Activated CD4-positive, alpha-beta T cell treated with anti-CD3 and anti-CD28 coated beads for 1 hour (primary cell): ENCODE measurements around the gene TCP11.

Source experiments
- DNase-seq: peaks from one replicate; pipeline ENCODE4 v3.0.0-alpha.2; 2020

Gene TCP11

DNA sequence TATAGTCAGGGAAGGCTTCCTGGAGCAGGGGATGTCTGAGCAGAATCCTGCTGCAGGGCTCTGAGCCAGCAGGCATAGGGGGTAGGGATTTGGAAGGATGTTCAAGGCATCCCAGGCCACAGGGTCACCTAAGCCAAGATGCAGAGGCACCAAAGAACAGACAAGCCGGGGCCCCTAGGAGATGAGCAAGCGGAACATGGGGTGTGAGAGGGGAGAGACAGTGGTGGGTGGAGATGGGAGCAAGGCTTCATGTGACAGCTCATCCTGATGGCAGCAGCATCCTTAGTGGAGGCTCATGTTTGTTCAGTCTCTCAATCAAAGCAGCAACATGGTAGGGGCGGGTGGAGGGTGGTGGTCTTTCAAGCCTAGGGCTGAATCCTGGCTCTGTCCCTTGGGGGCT lies 29.8 kb upstream of the TCP11 start:
- no peak for DNase-seq

DNA sequence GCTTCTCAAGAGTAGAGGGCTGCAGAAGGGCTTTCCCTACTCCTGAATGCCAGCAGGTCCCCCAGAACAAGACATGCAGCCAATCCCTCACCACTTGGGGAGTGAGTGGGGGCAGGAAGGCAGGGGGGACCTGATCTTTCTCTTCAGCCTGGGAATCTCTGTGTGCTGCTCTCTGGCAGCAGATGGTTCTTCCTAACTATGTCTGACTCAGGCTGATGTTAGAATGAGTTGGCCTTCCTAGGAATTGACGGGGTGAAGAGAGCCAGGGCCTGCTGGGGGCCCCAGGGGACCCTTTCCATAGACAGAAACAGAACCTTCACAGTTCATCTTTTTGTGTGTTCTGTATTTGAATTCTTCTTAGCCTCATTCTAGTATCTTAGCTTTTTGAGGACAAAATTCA lies 29.0 kb upstream of the TCP11 start:
- no peak for DNase-seq

DNA sequence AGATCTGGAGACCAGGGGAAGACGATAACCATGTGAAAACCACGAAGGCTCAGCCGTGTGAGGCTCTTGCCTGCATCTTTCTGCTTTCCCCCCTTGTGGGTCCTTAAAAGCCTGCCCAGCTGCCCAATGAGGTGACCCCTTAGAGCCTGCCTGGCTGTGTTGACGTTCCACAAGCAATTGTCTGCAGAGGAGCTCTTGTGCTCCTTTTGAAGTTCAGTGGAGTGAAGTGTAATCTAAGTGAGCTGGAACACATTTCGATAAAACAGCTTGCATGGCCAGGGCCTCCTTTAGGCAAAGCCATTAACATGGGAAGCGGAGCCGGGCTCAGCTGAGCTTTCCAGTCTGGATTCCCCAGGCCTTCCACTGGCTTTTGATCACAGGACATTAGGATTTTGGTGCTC lies 27.3 kb upstream of the TCP11 start:
- no peak for DNase-seq

DNA sequence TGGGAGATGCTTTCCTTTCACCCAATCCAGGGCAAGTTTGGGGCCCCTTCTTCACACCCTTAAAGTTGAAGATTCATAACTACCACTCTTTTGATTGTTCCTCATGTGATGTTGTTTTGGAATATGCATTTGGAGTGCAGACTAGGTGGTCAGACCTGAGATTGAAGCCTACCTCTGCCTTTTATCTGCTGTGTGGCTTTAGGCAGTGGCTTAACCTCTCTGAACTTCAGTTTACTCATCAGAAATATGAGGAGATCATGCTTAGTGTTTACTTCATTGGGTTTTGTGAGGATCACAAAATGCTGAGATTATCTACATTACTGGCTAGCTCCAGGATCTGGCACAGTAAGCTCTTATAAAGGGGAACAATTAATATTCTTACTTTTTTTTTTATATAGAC lies 26.4 kb upstream of the TCP11 start:
- no peak for DNase-seq

DNA sequence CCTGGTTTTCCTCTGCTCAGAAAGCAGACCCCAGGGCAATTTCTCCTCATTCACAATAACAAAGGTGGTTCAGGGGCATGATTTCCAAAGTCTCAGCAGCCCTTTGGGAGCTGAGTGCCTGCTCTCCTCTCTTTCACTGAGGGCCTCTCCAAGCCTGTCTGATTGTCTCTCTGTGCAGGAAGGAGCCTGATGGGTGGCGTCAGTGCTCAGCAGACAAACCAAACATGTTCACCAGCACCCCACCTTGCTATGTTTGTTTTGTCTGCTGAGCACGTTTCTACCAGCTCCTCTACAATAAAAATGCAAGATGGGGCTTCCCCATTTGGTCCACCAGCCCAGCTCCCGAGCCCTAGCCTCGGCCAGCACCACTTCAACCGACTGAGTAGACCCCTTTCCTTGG lies 25.4 kb upstream of the TCP11 start:
- DNase-seq: no peak

DNA sequence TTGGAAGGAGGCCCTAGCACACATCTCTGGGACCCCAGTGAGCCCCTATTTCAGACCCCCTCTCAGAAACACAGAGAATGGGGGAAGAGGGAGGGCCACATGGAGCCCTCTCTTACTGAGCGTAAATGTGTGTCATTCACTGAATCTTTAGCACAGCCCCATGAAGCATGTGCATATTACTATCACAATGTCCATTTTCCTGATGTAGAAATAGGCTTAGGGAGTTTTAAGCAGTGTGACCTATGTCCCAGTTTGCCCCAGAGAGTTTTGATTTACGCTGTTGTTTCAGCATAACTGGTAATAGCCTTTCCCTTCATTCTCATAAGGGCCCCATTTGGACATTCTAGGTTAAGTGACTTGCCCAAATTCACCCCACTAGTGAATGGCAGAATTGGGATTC lies 25.0 kb upstream of the TCP11 start:
- DNase-seq: no peak

DNA sequence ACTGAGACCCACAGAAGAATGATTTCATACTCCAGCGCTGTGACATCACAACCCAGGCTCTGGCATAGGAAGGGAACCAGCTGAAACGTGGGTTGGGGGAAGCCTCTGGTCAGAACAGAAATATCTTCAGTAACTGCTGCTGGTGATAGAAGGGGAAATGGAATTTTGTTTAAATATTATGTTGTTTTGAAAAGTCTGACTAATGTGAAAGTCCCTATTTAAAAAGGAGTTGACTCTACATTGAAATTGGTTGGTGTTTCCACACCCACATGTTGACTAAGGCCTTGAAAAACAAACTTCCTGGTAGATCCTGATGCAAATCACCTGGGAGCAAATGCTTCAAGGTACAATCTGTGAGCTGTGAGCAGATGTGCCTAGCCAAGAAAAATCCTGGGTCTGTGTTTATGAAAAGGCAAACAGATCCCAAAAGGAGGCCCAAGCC lies 24.5 kb upstream of the TCP11 start:
- DNase-seq: no peak

DNA sequence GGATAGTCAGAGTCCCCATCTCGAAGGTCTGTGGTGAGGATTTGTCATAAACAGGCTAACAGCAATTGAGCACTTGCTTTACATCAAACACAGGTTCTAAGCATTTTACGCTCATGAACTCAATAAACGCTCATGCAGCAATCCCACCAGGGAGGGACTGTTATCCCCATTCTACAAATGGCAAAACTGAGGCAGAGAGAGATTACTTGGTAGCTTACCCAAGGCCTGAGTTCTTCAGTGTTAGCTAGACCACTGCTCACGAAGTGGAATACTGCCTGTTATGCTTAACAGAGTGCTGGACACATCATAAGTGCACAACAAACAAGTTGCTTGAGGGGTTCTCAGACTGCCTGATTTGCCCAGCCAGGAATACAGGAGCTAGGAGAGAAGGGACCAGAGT lies 23.7 kb upstream of the TCP11 start:
- DNase-seq: no peak

DNA sequence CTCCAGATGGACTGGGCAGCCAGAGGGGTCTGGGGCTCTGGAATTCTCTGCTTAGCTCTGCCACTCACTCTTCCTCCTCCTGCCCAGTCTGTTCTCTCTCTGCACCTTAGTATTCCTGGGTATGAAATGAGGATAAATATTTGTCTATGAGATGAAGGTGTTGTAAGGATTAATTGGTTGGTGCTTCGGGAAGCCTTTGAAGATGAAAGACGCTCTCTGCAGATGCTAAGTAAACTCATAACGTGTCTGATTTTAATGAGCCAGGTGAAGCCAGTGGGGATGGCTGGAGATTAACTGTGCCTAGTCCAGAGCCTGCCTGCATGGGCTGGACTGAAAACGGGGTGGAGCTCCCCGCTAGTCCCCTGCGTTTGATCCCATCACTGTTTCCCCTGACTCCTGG lies 23.1 kb upstream of the TCP11 start:
- DNase-seq: no peak

DNA sequence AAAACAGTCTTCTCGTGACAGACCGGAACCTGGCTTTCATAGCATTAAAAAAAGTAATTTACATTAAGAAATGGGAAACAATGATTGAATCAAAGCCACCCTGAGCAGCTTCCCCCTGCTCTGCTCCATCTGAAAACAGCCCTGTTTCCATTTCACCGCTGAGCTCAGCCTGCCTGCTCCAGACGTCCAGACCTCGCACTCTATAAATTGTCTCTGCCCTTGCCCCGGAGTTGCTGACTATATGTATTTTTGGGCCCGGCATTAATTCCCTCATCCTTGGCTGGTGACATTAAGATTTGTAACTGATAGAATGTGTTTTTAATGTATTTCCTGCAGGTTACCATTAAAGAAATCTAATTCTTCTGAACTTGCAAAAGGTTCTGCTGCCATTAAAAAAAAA lies 22.7 kb upstream of the TCP11 start:
- no peak for DNase-seq

DNA sequence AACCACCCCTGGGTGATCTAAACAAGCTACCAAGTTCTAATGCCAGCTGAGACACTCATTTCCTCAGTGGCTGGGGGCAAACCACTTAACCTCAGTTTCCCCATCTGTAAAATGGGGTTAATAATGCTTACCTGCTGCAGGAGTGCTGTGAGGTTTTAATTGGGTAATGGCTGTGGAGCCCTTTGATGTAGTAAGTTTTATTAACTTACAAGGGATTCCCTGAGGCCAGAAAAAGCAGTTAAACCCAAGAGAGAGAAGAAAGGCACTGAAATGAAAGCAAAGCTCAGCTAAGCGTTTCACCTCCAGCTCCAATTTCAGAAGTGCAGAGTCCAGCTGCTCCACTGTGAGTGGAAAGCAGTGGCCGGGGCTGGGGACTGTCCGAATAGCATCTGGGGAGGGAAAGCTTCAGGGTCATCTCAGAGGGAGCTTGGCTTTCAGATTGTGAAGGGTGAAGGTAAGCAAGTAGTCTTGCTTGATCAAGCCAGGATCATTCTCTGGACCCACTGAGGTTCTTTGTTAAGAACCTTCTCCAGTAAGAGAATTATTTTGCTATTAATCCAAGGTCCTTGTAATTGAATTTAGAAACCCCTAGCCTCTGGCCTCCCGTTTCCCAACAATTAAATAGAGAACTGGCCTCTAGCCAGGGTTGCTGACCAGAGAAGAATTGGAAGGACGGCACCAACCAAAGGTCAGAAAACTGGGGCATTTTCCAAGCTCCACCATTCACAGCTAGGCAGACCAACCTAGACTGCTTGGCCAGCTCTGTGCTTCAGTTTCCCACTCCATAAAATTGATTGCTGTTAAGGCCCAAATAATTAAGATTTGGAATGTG lies 20.9 kb upstream of the TCP11 start:
- DNase-seq: no peak

DNA sequence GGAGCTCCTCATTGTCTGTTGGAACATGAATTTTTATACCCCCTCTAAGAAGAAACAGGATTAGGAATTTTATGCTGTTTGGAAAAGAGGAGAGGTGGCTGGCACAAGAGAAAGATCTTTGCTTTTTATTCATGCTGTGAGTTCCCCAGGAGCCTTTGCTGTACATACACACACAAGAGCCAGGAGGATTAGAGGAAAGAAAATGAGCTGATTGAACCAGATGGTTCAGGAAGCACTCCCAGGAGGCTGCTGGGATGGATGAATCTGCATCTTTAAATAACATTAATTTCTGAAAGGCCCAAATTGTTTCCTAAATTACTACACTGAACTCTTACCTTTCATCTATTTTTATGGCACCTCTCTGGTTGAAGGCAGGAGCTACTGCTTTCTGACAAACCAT lies 20.1 kb upstream of the TCP11 start:
- DNase-seq: no peak

DNA sequence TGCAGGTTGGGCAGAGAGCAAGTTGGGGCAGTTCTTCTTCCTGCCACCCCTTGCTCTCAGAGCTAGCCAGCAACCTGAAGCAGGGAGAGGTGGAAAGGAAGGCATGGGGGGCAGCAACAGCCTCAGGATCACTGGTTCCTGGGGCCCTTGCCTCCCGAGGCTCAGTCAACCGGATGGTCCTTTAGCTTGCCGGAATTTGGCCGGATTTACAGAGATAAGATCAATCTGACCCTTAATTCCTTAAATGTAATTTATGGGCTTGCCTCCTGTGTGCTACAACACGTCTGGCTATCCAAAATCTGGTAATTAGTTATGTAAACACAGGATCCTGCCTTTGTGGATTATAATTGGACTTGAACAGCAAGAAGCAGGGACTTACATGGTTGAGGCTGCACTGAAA lies 19.5 kb upstream of the TCP11 start:
- DNase-seq: no peak

DNA sequence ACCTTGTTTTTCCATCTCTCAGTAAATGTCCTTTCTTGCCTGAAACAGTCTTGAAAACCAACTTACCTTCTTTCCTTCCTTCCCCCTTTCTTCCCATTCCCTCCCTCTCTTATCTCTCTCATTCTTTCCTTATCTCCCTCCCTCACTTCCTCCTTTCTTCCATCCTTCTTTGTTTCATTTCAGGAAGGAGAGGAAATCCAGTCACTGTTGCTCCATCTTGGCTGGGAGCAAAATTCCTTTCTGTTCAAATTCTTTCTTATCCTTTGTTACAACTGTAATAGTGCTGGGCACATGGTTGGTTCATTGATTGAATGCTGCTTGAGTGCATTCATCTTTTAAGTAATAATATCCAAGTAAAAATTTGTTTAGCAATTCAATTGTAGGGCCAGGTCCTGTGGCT lies 17.4 kb upstream of the TCP11 start:
- DNase-seq: no peak

DNA sequence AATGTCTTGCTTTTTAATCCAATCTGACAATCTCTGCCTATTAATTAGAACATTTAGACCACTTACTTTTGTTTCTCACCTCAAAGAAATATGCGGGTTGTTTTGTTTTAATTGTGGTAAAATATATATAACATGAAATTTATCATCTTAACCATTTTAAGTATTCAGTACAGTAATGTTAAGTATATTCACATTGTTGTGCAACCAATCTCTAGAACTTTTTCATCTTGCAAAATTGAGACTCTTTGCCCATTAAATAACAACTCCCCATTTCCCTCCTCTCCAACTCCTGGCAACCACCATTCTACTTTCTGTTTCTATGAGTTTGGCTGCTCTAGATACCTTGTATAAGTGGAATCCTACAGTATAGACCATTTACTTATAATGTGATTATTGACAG lies 13.8 kb upstream of the TCP11 start:
- DNase-seq: no peak

DNA sequence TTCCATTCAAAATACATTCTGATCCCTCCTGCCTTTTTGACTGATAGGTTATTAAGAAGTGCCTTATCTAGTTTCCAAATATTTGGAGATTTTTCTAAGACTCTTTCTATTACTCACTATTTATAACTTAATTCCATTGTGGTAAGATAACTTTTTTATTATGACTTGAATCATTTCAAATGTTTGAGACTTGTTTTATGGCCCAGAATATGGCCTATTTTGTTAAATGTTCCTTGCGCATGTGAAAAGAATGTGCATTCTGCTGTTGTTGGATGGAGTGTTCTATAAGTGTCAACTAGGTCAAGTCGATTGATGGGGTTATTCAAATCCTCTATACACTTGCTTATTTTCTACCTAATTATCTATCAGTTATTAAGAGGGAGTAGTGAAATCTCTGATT lies 13.1 kb upstream of the TCP11 start:
- DNase-seq: no peak

DNA sequence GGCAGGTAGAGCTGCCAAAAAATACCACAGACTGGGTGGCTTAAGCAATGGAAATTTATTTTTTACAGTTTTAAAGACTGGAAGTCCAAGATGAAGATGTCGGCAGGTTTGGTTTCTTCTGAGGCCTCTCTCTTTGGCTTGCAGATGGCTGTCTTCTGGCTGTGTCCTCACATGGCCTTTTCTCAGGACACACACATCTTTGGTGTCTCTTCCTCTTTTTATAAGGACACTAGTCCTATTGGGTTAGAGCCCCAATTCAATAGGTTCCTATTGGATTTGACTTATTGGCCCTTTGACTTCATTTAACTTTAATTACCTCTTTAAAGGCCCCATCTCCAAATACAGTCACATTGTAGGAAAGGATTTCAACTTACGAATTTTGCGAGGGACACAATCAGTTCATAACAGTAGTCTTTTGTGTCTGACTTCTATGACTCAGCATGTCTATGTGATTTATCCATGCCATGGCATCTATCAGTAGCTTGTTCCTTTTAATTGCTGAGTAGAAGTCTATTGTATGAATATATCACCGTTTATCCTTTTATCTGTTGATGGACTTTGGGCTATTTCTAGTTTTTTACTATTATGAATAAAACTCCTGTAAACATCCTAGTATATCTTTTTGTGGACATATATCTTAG lies 11.0 kb upstream of the TCP11 start:
- no peak for DNase-seq

DNA sequence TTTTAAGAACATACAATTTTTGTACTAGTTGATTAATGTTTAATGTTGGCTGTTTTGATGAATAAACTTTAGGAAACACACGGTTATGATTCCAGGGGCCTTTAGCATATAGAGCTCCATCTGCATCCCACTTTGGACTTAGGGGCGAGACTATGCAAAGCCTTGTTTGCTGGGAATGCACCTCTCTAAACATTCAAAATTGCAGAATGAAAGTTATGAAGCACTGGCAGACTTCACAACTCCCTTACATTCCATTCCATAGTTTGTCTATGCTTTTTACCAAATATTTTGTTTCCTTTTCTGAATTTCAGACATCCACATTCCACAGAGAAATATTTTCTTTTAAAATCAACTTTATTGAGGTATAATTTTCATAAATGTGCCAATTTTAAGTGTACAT lies 10.3 kb upstream of the TCP11 start:
- DNase-seq: no peak

DNA sequence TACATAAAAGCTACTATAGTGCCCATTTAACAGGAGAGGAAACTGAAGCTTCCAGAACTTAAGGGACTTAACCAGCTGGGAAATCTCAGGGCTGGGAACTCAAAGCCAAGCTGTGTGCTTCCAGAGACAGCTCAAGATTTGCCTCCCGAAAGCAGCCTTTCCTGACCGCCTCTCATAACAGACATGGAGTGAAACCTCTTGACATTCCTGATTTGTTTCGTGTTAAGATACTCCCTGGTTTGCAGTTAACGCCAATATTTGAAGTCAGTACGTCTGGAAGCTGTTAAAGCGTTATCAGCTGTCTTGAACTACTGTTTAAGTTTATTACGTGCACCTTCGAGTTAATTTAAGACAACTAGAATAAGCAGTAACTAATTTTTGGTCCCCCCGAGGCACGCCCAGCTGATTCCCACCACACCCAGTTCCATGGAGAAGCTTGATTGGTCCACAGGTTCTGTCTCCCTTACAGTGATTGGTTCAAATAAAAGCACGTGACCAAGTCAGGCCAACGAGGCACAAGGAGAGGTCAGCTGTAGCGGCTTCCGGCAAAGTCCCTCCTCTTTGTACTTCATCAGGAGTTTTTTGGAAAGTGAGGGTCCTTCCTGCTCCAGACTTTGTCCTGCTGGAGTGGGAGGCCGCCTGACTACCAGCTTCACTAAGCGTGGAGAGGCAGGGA lies 8.9 kb upstream of the TCP11 start:
- no peak for DNase-seq

DNA sequence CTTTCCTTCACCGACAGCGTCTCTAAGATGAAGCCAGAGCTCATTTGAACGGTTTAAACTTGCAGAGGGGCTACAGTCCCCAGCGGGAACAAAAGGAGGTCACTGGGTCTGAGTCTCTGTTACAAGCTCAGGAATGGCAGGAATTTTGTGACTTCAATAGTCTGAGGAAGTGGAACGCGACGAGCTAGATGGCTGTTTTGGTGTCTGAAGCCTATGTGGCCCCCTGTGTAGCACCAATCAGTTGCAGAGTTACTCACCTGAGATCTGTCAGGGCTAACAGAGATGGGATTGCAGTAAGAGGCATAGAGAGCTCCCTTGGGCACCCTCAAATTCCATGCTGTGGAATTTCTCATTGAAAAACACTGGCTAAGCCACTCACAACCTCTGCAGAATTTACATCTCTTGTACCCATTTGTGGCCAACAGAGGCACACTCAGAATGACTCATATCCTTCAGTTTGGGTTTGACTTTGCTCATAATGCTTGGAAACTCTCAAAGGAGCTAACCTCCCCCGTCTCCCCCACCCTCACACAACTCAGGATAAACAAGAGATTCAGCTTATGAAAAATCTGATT lies 7.1 kb upstream of the TCP11 start:
- DNase-seq: no peak

DNA sequence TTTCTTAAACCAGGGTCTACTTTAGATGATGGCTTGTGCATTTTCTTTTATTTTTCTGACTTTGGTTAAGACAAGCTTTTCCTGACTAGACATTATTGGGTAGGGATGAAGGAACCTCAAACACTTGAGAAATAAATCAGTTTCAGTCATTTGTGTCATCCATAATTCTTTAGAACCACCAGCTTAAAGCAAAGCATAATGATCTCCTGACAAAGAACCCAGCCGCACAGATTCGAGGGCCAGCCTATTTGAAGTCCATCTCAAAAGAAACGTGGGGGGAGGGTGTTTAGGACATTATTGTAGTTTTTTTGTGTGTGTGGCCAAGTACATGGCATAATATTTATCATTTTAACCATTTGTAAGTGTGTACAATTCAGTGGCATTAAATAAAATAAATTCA lies 6.3 kb upstream of the TCP11 start:
- no peak for DNase-seq

DNA sequence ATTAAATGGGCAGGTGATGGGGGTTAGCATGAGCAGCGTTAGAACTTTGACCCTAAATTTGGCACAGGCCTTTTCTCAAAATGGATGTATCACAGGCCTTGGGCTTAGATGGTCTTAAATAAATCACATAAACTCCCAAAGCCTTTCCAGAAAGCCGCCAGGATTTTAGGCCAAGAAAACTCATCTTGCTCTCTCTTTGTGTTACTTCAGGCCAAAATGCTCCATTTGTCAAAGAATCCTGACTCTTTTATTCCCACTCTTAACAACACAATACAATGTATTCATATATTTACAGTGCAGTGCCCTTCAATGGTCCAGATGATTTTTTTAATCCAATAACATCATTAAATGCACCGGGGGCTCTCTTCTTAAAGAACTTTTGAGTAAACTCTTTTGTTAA lies 5.9 kb upstream of the TCP11 start:
- no peak for DNase-seq

DNA sequence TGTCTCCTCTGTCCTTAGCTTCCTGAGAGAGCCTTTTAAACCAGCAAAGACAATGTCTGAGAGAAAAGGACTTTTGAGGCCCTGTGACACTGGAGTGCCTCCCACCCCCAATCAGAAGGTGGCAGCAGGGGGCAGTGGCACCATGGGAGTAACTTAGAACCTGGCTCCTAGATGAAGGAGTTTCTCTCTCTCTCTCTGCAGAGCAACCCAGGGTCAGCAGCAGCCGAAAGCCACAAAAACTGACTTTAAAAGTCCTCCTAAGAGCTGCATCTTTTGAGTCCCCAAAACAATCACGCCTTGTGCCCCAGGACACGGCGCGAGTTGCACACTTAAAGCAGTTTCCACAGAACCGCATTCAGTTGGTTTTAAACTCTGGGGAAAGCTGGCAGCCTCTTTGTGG lies 5.3 kb upstream of the TCP11 start:
- no peak for DNase-seq

DNA sequence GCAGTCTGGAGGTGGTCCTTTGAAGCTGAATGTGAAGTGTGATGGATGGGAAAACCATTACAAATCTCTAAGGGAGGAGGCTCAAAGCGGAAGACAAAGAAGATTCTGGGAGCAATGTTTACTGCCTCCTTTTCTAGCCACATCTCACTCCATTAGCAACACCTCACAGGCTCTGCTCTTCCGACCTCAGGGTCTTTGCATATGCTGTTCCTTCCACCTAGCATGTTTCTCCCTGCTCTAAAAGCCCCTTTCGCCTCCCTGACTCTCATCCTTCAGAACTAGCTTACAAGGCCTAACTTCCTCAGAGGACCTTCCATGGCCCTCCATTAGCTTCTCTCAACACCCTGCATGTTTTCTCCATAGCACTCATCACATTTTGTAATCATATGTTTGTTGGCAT lies 4.6 kb upstream of the TCP11 start:
- DNase-seq: no peak
